Liver (tissue), 3 donors: ENCODE measurements around the gene SRGAP3.

Experiments used
- ATF3 ChIP-seq: IDR thresholded peaks from 2 replicates; pipeline ENCODE4 v1.6.1; 2016; ENCODE audit warnings: antibody characterized with exemption
- CTCF ChIP-seq: fragments of 150-350 bp; IDR thresholded peaks from 2 replicates; pipeline ENCODE4 v1.5.1; 2017; ENCODE audit warnings: improper control_type of control experiment, low read depth, low read length; ENCODE audit not compliant: missing input control
- JUND ChIP-seq, 2 donors: IDR thresholded peaks; 2 replicates each; pipeline ENCODE4 v1.6.1; 2016; ENCODE audit warnings: antibody characterized with exemption in 2 of 2
- MAX ChIP-seq: IDR thresholded peaks from 2 replicates; pipeline ENCODE4 v1.6.1; 2016; ENCODE audit warnings: antibody characterized with exemption
- RAD21 ChIP-seq, 2 donors: IDR thresholded peaks; 2 replicates each; pipeline ENCODE4 v1.6.1; 2016; ENCODE audit warnings: antibody characterized with exemption in 2 of 2, mild to moderate bottlenecking in 2 of 2
- REST ChIP-seq: IDR thresholded peaks from 2 replicates; pipeline ENCODE4 v1.6.1; 2016; ENCODE audit warnings: antibody characterized with exemption, mild to moderate bottlenecking
- SP1 ChIP-seq: IDR thresholded peaks from 2 replicates; pipeline ENCODE4 v1.6.1; 2018; ENCODE audit warnings: antibody characterized with exemption, mild to moderate bottlenecking
- YY1 ChIP-seq: IDR thresholded peaks from 2 replicates; pipeline ENCODE4 v1.6.1; 2016; ENCODE audit warnings: antibody characterized with exemption, mild to moderate bottlenecking
- ZBTB33 ChIP-seq: IDR thresholded peaks from 2 replicates; pipeline ENCODE4 v1.6.1; 2016; ENCODE audit warnings: antibody characterized with exemption
- donor health status: healthy.
- donor health status: healthy.

GRCh38 chr3:9231006-9231405 lies 18.4 kb downstream of the SRGAP3 start:
- TF ChIP-seq SP1 = no peak
- TF ChIP-seq RAD21 (IDR thresholded peaks at IDR 0.05) = no peak
- TF ChIP-seq ATF3 = no peak
- TF ChIP-seq CTCF = no peak
- TF ChIP-seq JUND (IDR thresholded peaks at IDR 0.05) = no peak
- TF ChIP-seq MAX = no peak
- TF ChIP-seq ZBTB33 = no peak
- no peak for TF ChIP-seq REST
- no peak for TF ChIP-seq YY1
